ENCODE measurements around the gene GADD45GIP1. TPM values are rescaled to one million over a fixed set of nuclear protein-coding genes. Genes with fewer than 3 reads are reported as not detected.

Gene GADD45GIP1
- total RNA-seq, 4 donors from 2014 or later, result 3.3 to 76.8 (median 12.8) TPM

DNA sequence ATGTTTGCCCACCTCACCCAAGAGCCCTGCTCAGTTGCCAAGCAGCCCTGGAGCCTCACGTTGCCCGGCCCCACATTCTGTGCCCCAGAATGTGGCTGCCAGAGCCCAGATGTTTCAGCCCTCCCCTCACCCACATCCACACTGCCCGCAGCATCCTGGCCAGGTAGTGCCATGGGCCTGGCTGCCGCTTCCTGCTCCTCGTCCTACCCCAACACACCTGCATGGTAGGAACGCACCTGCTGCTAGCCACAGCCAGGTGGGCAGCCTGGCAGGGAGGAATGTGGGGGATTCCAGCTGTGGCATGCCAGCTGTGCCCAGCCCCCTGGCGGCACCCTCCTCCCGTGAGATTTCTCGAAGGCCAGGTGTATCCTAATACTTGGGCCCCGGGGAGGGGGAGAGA is 30.8 kb upstream of the GADD45GIP1 start:
- intact Hi-C loops (cut with DNase I; ENCODE audit: low total_unique reads), result no loop called here
- Histone ChIP-seq H3K4me3 (no peak overlapping the region), H3K27ac (no peak overlapping the region), H3K9me3 (no peaks in the 10 kb centered on the region), H3K4me1 (no peaks in the 10 kb centered on the region), H3K27me3 (no peaks in the 10 kb centered on the region), H3K36me3 (no peaks in the 10 kb centered on the region)
- no peak for DNase-seq
- TF ChIP-seq, protein P1, sequence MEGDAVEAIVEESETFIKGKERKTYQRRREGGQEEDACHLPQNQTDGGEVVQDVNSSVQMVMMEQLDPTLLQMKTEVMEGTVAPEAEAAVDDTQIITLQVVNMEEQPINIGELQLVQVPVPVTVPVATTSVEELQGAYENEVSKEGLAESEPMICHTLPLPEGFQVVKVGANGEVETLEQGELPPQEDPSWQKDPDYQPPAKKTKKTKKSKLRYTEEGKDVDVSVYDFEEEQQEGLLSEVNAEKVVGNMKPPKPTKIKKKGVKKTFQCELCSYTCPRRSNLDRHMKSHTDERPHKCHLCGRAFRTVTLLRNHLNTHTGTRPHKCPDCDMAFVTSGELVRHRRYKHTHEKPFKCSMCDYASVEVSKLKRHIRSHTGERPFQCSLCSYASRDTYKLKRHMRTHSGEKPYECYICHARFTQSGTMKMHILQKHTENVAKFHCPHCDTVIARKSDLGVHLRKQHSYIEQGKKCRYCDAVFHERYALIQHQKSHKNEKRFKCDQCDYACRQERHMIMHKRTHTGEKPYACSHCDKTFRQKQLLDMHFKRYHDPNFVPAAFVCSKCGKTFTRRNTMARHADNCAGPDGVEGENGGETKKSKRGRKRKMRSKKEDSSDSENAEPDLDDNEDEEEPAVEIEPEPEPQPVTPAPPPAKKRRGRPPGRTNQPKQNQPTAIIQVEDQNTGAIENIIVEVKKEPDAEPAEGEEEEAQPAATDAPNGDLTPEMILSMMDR (IDR thresholded peaks at IDR 0.05), result no peak
- no peak for TF ChIP-seq POLR2A (IDR thresholded peaks at IDR 0.05)

DNA sequence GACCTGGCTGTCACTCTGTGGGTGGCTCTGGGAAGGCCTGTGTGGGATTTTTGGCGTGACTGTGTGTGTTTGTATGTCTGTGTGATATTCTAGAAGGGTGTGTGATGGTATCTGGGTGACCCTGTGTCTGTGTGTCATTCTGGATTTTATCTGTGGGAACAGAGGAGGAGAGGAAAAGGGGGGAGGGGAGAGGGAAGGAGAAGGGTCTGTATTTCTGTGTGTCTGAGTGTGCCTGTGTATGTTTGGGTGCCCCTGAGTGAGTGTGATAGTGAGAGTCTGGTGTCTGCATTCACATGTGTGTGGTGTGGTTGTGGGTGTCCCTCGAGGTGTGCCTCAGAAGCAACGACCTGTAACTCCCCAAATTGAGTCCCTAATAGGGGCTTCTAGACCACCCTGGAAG is 30.2 kb upstream of the GADD45GIP1 start:
- H3K4me3 ChIP-seq, result no peak overlapping the region
- intact Hi-C loops (cut with DNase I; ENCODE audit: low total_unique reads), result no loop called here

DNA sequence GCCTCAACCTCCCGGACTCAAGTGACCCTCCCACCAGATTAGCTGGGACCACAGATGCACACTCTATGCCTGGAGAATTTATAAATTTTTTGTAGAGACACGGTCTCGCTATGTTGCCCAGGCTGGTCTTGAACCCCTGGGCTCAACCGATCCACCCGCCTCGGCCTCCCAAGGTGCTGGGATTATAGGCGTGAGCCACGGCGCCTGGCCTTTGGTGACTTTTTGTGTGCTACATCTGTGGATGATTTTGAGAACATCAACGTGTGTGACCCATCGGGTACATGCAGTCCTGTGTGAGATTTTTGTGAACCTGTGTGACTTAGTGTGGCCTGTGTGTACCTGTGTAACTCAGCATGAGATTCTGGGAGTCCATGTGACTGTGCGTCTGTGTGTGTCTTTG is 29.7 kb upstream of the GADD45GIP1 start:
- Histone ChIP-seq H3K9me3 (no peaks in the 10 kb centered on the region), H3K4me1 (no peaks in the 10 kb centered on the region), H3K27me3 (no peaks in the 10 kb centered on the region), H3K4me3 (no peak overlapping the region), H3K36me3 (no peaks in the 10 kb centered on the region), H3K27ac (no peak overlapping the region)
- TF ChIP-seq POLR2A (IDR thresholded peaks at IDR 0.05), result no peak
- TF ChIP-seq, protein P1 (IDR thresholded peaks at IDR 0.05), result no peak
- intact Hi-C loops (cut with DNase I; ENCODE audit: low total_unique reads), result no loop called here
- DNase-seq, result no peak

More for the DNA sequence above, 30.2 kb upstream of the GADD45GIP1 start:
- Histone ChIP-seq H3K27me3 (no peaks in the 10 kb centered on the region), H3K27ac (no peak overlapping the region), H3K36me3 (no peaks in the 10 kb centered on the region), H3K4me1 (no peaks in the 10 kb centered on the region), H3K9me3 (no peaks in the 10 kb centered on the region)
- DNase-seq, result no peak
- TF ChIP-seq, protein P1 (IDR thresholded peaks at IDR 0.05), result no peak
- no peak for TF ChIP-seq POLR2A (IDR thresholded peaks at IDR 0.05)

DNA sequence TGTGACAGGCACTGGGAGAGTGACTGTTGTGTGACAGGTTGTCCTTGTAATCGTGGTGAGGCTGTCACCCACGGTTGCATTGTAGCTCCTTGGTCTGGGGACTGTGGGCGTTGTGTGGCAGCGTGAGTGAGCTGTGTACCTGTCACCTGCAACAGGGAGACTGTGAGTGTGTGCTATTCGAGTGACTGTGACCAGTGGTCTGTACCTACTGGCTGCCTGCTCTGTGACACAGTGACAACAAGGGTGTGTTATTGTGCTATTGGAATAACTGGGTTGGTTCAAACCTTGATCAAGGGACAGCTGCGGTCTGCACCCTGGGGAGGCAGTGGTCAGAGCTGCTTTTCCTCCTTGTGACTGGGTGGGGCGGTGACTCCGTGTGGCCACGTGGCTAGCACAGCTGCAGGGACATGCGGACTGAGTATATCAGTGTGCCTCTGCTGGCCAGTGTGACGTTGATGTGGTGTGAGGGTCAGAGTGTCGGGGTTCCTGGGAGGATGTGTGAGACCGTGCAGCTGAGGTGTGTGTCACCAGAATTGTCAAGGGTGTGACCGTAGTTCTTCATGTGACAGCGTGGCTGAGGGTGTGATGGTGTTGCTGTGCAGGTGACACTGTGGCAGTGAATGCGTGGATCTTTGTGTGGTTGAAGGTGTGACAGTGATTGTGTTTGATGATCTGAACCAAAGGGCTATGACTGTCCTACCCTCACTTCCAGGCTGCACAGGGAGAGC is 28.2 kb upstream of the GADD45GIP1 start:
- no peaks in the 10 kb centered on the region for H3K27me3 ChIP-seq
- H3K4me3 ChIP-seq, result no peak overlapping the region
- intact Hi-C loops (cut with DNase I; ENCODE audit: low total_unique reads), result no loop called here
- no peaks in the 10 kb centered on the region for H3K36me3 ChIP-seq
- DNase-seq, result no peak
- no peaks in the 10 kb centered on the region for H3K4me1 ChIP-seq
- no peaks in the 10 kb centered on the region for H3K9me3 ChIP-seq
- no peak overlapping the region for H3K27ac ChIP-seq
- TF ChIP-seq POLR2A (IDR thresholded peaks at IDR 0.05), result no peak
- TF ChIP-seq, protein P1 (IDR thresholded peaks at IDR 0.05), result no peak

DNA sequence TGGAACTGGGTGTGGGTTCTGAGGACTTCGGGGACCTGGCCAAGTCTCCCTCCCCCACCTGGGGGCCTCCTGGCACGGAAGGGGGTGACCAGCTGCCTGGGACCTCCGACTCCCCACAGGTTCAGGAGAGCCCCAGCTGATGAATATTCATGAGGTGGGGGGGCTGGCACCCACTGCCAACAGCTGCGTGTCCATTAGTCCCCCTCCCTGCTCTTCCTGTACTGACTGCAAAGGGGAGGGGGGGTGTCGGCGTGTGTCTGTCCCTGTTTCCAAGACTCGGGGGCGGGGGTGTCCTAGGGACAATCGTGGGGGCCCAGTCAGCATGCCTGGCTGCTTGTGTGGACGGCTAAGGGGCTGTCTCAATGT is 27.6 kb upstream of the GADD45GIP1 start:
- no peak for DNase-seq
- H3K9me3 ChIP-seq, result no peaks in the 10 kb centered on the region
- no peaks in the 10 kb centered on the region for H3K4me1 ChIP-seq
- no peaks in the 10 kb centered on the region for H3K36me3 ChIP-seq
- no peak overlapping the region for H3K4me3 ChIP-seq
- TF ChIP-seq, protein P1 (IDR thresholded peaks at IDR 0.05), result no peak
- no peak for TF ChIP-seq POLR2A (IDR thresholded peaks at IDR 0.05)
- H3K27me3 ChIP-seq, result no peaks in the 10 kb centered on the region
- no peak overlapping the region for H3K27ac ChIP-seq
- intact Hi-C loops (cut with DNase I; ENCODE audit: low total_unique reads), result loop anchor here (5.0 kb wide), 1 partner anchor 78 kb away; no protein-coding TSS in a partner anchor

All from uterus (tissue), 4 donors.